SU-DHL-6 (cell line): Measurements from ENCODE around the gene COL25A1.

ENCODE experiments used
- H2AFZ ChIP-seq: fragments of 200-600 bp; sonication (generic); 2 replicates; pipeline ENCODE4 v1.6.1; 2014; ENCODE audit warnings: low read depth, mild to moderate bottlenecking, moderate library complexity, mixed read lengths, antibody characterized with exemption, low read length; ENCODE audit not compliant: severe bottlenecking
- H3F3A ChIP-seq: fragments of 200-600 bp; shearing (Covaris generic); 2 replicates; pipeline ENCODE4 v1.6.0; 2016; ENCODE audit warnings: antibody characterized with exemption, mild to moderate bottlenecking; ENCODE audit not compliant: insufficient read depth
- H3K27ac ChIP-seq: fragments of 200-600 bp; sonication (generic); 2 replicates; pipeline ENCODE4 v1.5.1; 2016; ENCODE audit warnings: low read depth, mild to moderate bottlenecking, low read length, moderate library complexity, mixed read lengths
- H3K27me3 ChIP-seq: fragments of 200-600 bp; sonication (generic), shearing (Covaris generic); 2 replicates; pipeline ENCODE4 v1.6.0; 2014; ENCODE audit warnings: mild to moderate bottlenecking, low read length
- H3K36me3 ChIP-seq: fragments of 200-600 bp; sonication (generic); 2 replicates; pipeline ENCODE4 v1.6.1; 2014; ENCODE audit warnings: mild to moderate bottlenecking, low read length, mixed read lengths
- H3K4me2 ChIP-seq: fragments of 300-600, 200-600 bp; shearing (Covaris generic), sonication (generic); 2 replicates; pipeline ENCODE4 v1.6.0; 2014; ENCODE audit warnings: low read length, low read depth, mild to moderate bottlenecking; ENCODE audit not compliant: poor library complexity, severe bottlenecking
- H3K4me3 ChIP-seq: fragments of 200-600 bp; sonication (generic); 2 replicates; pipeline ENCODE4 v1.5.1; 2014; ENCODE audit warnings: antibody characterized with exemption, low read length, mild to moderate bottlenecking, mixed read lengths; ENCODE audit not compliant: insufficient read depth, poor library complexity, severe bottlenecking
- H3K79me2 ChIP-seq: fragments of 200-600 bp; sonication (generic); 2 replicates; pipeline ENCODE4 v1.6.1; 2014; ENCODE audit warnings: mild to moderate bottlenecking, low read length, moderate library complexity; ENCODE audit not compliant: insufficient read depth
- H3K9ac ChIP-seq: fragments of 200-600 bp; sonication (generic); 2 replicates; pipeline ENCODE4 v1.7.0; 2014; ENCODE audit warnings: mild to moderate bottlenecking, low read length
- H3K9me2 ChIP-seq: fragments of 200-600 bp; sonication (generic); replicated peaks from 2 replicates; pipeline ENCODE4 v1.6.1; 2014; ENCODE audit warnings: low read length; ENCODE audit not compliant: insufficient read depth
- H3K9me3 ChIP-seq: fragments of 200-600 bp; sonication (generic); 2 replicates; pipeline ENCODE4 v1.6.1; 2014; ENCODE audit warnings: low read length, mixed read lengths; ENCODE audit not compliant: insufficient read depth
- H4K20me1 ChIP-seq: fragments of 200-600 bp; sonication (generic); 2 replicates; pipeline ENCODE4 v1.6.1; 2014; ENCODE audit warnings: low read depth, mild to moderate bottlenecking, antibody characterized with exemption, low read length, moderate library complexity, mixed read lengths
- EZH2phosphoT487 ChIP-seq: fragments of 200-600 bp; sonication (generic), shearing (Covaris generic); conservative IDR thresholded peaks from 2 replicates; pipeline ENCODE4 v1.6.1; 2018; ENCODE audit warnings: mild to moderate bottlenecking, antibody characterized with exemption, low read length, moderate library complexity, mixed read lengths
- TF ChIP-seq, protein P1 (sequence below): fragments of 200-600 bp; sonication (generic); IDR thresholded peaks from one replicate; pipeline ENCODE4 v1.5.1; 2017; ENCODE audit warnings: antibody characterized with exemption, mild to moderate bottlenecking, low read length, moderate library complexity; ENCODE audit not compliant: insufficient read depth, poor library complexity, severe bottlenecking

COL25A1 gene

GRCh38 chr4:109214622-109215301 is 87.7 kb downstream of the COL25A1 start:
- no peak for TF ChIP-seq EZH2phosphoT487
- TF ChIP-seq, protein P1, sequence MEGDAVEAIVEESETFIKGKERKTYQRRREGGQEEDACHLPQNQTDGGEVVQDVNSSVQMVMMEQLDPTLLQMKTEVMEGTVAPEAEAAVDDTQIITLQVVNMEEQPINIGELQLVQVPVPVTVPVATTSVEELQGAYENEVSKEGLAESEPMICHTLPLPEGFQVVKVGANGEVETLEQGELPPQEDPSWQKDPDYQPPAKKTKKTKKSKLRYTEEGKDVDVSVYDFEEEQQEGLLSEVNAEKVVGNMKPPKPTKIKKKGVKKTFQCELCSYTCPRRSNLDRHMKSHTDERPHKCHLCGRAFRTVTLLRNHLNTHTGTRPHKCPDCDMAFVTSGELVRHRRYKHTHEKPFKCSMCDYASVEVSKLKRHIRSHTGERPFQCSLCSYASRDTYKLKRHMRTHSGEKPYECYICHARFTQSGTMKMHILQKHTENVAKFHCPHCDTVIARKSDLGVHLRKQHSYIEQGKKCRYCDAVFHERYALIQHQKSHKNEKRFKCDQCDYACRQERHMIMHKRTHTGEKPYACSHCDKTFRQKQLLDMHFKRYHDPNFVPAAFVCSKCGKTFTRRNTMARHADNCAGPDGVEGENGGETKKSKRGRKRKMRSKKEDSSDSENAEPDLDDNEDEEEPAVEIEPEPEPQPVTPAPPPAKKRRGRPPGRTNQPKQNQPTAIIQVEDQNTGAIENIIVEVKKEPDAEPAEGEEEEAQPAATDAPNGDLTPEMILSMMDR, result no peak
- Histone ChIP-seq H3K9me3 (no peaks in the 10 kb centered on the region), H3K9ac (no peak overlapping the region), H3K27ac (no peak overlapping the region), H3K4me2 (no peak overlapping the region), H3K27me3 (no peaks in the 10 kb centered on the region), H2AFZ (no peak overlapping the region), H3F3A (no peaks in the 10 kb centered on the region), H3K79me2 (no peaks in the 10 kb centered on the region), H3K36me3 (no peaks in the 10 kb centered on the region), H3K9me2 (no peaks in the 10 kb centered on the region), H3K4me3 (no peak overlapping the region), H4K20me1 (no peaks in the 10 kb centered on the region)

DNA sequence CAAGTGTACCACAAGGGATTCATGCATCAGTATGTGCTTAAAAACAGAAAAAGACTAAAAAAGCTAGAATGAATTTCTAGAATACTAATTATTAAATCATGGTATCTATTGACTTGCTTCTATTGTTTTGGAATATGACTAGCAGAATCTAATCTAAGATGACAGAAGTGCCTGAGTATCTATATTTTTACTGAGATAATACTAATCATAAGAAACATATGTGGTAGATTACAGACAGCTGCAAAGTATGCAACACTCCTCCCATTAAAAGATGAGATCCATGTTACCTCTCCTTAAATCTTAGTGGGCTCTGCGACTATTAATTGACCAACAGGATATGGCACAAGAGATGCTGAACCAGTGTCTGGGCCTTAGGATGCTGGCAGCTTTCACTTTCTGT is 89.4 kb downstream of the COL25A1 start:
- H3K9ac ChIP-seq, result no peak overlapping the region
- no peak overlapping the region for H3K27ac ChIP-seq
- no peaks in the 10 kb centered on the region for H3F3A ChIP-seq
- no peaks in the 10 kb centered on the region for H3K9me2 ChIP-seq
- H3K4me2 ChIP-seq, result no peak overlapping the region
- no peak overlapping the region for H2AFZ ChIP-seq
- no peaks in the 10 kb centered on the region for H3K27me3 ChIP-seq
- no peak overlapping the region for H3K4me3 ChIP-seq
- H3K36me3 ChIP-seq, result no peaks in the 10 kb centered on the region
- TF ChIP-seq, protein P1, result no peak
- TF ChIP-seq EZH2phosphoT487, result no peak
- H4K20me1 ChIP-seq, result no peaks in the 10 kb centered on the region
- no peaks in the 10 kb centered on the region for H3K79me2 ChIP-seq
- no peaks in the 10 kb centered on the region for H3K9me3 ChIP-seq

DNA sequence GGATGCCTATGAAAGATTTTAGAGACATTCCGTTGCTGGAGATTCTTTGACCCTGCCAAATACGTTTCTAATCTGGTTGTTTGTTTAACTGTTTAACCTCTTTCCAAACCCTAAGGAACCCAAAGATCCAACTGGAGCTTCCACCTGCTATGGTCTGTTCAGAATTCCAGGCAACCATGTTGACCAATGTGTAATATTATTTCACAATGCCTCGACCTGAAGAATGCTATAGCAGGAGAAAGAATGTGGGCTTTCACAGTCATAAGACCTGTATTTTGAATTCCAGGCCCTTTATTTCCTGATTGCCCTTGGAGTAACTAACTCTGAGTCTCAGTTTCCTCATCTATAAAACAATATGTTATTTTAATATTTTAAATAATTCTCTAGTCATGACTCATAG is 90.8 kb downstream of the COL25A1 start:
- Histone ChIP-seq H3K27ac (no peak overlapping the region), H3K36me3 (no peaks in the 10 kb centered on the region), H3K79me2 (no peaks in the 10 kb centered on the region), H2AFZ (no peak overlapping the region), H3K9ac (no peak overlapping the region), H3K4me3 (no peak overlapping the region), H3F3A (no peaks in the 10 kb centered on the region), H3K9me3 (no peaks in the 10 kb centered on the region), H3K27me3 (no peaks in the 10 kb centered on the region), H4K20me1 (no peaks in the 10 kb centered on the region), H3K9me2 (no peaks in the 10 kb centered on the region), H3K4me2 (no peak overlapping the region)
- TF ChIP-seq EZH2phosphoT487, result no peak
- TF ChIP-seq, protein P1, result no peak
